ENCODE data around the gene EHD1. TPM values are rescaled to one million over a fixed set of nuclear protein-coding genes. Genes with fewer than 3 reads are reported as not detected.

The EHD1 gene
- total RNA-seq, 2 donors from 2014 or later: 67.4 to 140 TPM

- Histone ChIP-seq H3K4me1 (ENCODE audit: control insufficient read depth in 1 of 2, low read depth in 2 of 2) (peaks cover 52 to 83% of the 10 kb centered on the region in 2 donors), H3K36me3 (peaks cover 26% of the 10 kb centered on the region), H3K4me3 (no peak overlapping the region), H3K9me3 (no peaks in the 10 kb centered on the region), H3K27me3 (replicated peaks; ENCODE audit: insufficient read depth) (no peaks in the 10 kb centered on the region), H3K27ac (peak overlapping the region; percentile 83 to 96)
- no peak for TF ChIP-seq CTCF (IDR thresholded peaks at IDR 0.05)
- ATAC-seq (ENCODE audit: insufficient number of reproducible peaks, low FRiP score, low read depth): no peak
- DNase-seq (ENCODE audit: low spot score): no peak
Measured at GRCh38 chr11:64854157-64854533, 24.3 kb downstream of the EHD1 start.

GRCh38 chr11:64853709-64854108, 24.7 kb downstream of the EHD1 start:
- Histone ChIP-seq H3K27ac (peak overlapping the region; percentile 83 to 96), H3K4me3 (no peak overlapping the region), H3K4me1 (ENCODE audit: control insufficient read depth in 1 of 2, low read depth in 2 of 2) (peaks cover 47 to 83% of the 10 kb centered on the region in 2 donors), H3K27me3 (replicated peaks; ENCODE audit: insufficient read depth) (no peaks in the 10 kb centered on the region), H3K9me3 (no peaks in the 10 kb centered on the region), H3K36me3 (peaks cover 21% of the 10 kb centered on the region)
- DNase-seq (ENCODE audit: low spot score) (no peak), ATAC-seq (ENCODE audit: insufficient number of reproducible peaks, low FRiP score, low read depth) (no peak)
- TF ChIP-seq CTCF (IDR thresholded peaks at IDR 0.05): no peak

GRCh38 chr11:64852804-64853509, 25.5 kb downstream of the EHD1 start:
- H3K4me1 ChIP-seq (ENCODE audit: control insufficient read depth in 1 of 2, low read depth in 2 of 2): peaks cover 47 to 80% of the 10 kb centered on the region in 2 donors
- H3K27ac ChIP-seq: peak overlapping the region; percentile 83 to 96
- H3K36me3 ChIP-seq: peaks cover 18% of the 10 kb centered on the region
- DNase-seq (ENCODE audit: low spot score): no peak
- no peak overlapping the region for H3K4me3 ChIP-seq
- H3K9me3 ChIP-seq: no peaks in the 10 kb centered on the region
- no peak for TF ChIP-seq CTCF (IDR thresholded peaks at IDR 0.05)
- ATAC-seq (ENCODE audit: insufficient number of reproducible peaks, low FRiP score, low read depth): no peak
- no peaks in the 10 kb centered on the region for H3K27me3 ChIP-seq (replicated peaks; ENCODE audit: insufficient read depth)

GRCh38 chr11:64851831-64852351, 26.5 kb downstream of the EHD1 start:
- Histone ChIP-seq H3K27ac (peak overlapping the region; percentile 69 to 96), H3K27me3 (replicated peaks; ENCODE audit: insufficient read depth) (no peaks in the 10 kb centered on the region), H3K4me1 (ENCODE audit: control insufficient read depth in 1 of 2, low read depth in 2 of 2) (peaks cover 41 to 76% of the 10 kb centered on the region in 2 donors), H3K4me3 (no peak overlapping the region), H3K9me3 (no peaks in the 10 kb centered on the region), H3K36me3 (peaks cover 18% of the 10 kb centered on the region)
- TF ChIP-seq CTCF (IDR thresholded peaks at IDR 0.05): no peak
- no peak for ATAC-seq (ENCODE audit: insufficient number of reproducible peaks, low FRiP score, low read depth)
- no peak for DNase-seq (ENCODE audit: low spot score)

- Histone ChIP-seq H3K27ac (peak overlapping the region; percentile 69 to 96), H3K36me3 (peaks cover 18% of the 10 kb centered on the region), H3K27me3 (replicated peaks; ENCODE audit: insufficient read depth) (no peaks in the 10 kb centered on the region), H3K9me3 (no peaks in the 10 kb centered on the region), H3K4me1 (ENCODE audit: control insufficient read depth in 1 of 2, low read depth in 2 of 2) (peaks cover 33 to 68% of the 10 kb centered on the region in 2 donors), H3K4me3 (no peak overlapping the region)
- TF ChIP-seq CTCF (IDR thresholded peaks at IDR 0.05): no peak
- ATAC-seq (ENCODE audit: insufficient number of reproducible peaks, low FRiP score, low read depth) (no peak), DNase-seq (ENCODE audit: low spot score) (no peak)
Measured at GRCh38 chr11:64850979-64851567, 27.3 kb downstream of the EHD1 start.

Data from thoracic aorta (tissue), 2 donors.